ENCODE data around the gene UBE2E2. TPM values are rescaled to one million over a fixed set of nuclear protein-coding genes. Genes with fewer than 3 reads are reported as not detected.
A peak's percentile ranks its signal among the peaks of the same experiment; 100 is the strongest.

UBE2E2 gene
- total RNA-seq, 1 donor from 2014 or later, result 32.5 TPM

GRCh38 chr3:23253214-23253613 is 50.1 kb downstream of the UBE2E2 start:
- H3K27ac Mint-ChIP-seq, result no peak overlapping the region
- H3K27me3 Mint-ChIP-seq, result no peaks in the 10 kb centered on the region
- peaks cover 4% of the 10 kb centered on the region for H3K9me3 Mint-ChIP-seq (ENCODE audit: low read depth)
- H3K36me3 Mint-ChIP-seq (ENCODE audit: insufficient read depth), result no peaks in the 10 kb centered on the region
- no peak overlapping the region for H3K4me3 Mint-ChIP-seq (ENCODE audit: low read depth)
- DNase-seq (ENCODE audit: low spot score, unreplicated experiment), result no peak
- no peak for TF ChIP-seq CTCF (IDR thresholded peaks at IDR 0.05; ENCODE audit: unreplicated experiment)
- peaks cover 12% of the 10 kb centered on the region for H3K4me1 Mint-ChIP-seq (ENCODE audit: low read depth)

- H3K4me1 Mint-ChIP-seq (ENCODE audit: low read depth), result peaks cover 12% of the 10 kb centered on the region
- no peak for DNase-seq (ENCODE audit: low spot score, unreplicated experiment)
- no peaks in the 10 kb centered on the region for H3K36me3 Mint-ChIP-seq (ENCODE audit: insufficient read depth)
- no peak overlapping the region for H3K4me3 Mint-ChIP-seq (ENCODE audit: low read depth)
- peak overlapping the region; percentile 66 for H3K27ac Mint-ChIP-seq
- TF ChIP-seq CTCF (IDR thresholded peaks at IDR 0.05; ENCODE audit: unreplicated experiment), result no peak
- no peaks in the 10 kb centered on the region for H3K27me3 Mint-ChIP-seq
- peaks cover 4% of the 10 kb centered on the region for H3K9me3 Mint-ChIP-seq (ENCODE audit: low read depth)
These were observed 51.2 kb downstream of the UBE2E2 start for GRCh38 chr3:23254282-23254681.

- Mint-ChIP-seq H3K9me3 (ENCODE audit: low read depth) (peaks cover 4% of the 10 kb centered on the region), H3K36me3 (ENCODE audit: insufficient read depth) (no peaks in the 10 kb centered on the region), H3K27me3 (no peaks in the 10 kb centered on the region), H3K4me1 (ENCODE audit: low read depth) (peaks cover 12% of the 10 kb centered on the region), H3K4me3 (ENCODE audit: low read depth) (no peak overlapping the region), H3K27ac (no peak overlapping the region)
- no peak for DNase-seq (ENCODE audit: low spot score, unreplicated experiment)
- TF ChIP-seq CTCF (IDR thresholded peaks at IDR 0.05; ENCODE audit: unreplicated experiment), result no peak
These were observed 51.7 kb downstream of the UBE2E2 start for GRCh38 chr3:23254835-23255234.

GRCh38 chr3:23256741-23257435 is 53.8 kb downstream of the UBE2E2 start:
- no peak overlapping the region for H3K27ac Mint-ChIP-seq
- peaks cover 12% of the 10 kb centered on the region for H3K4me1 Mint-ChIP-seq (ENCODE audit: low read depth)

GRCh38 chr3:23258110-23258509 is 55.0 kb downstream of the UBE2E2 start:
- no peak overlapping the region for H3K4me3 Mint-ChIP-seq (ENCODE audit: low read depth)
- no peak for DNase-seq (ENCODE audit: low spot score, unreplicated experiment)
- peaks cover 12% of the 10 kb centered on the region for H3K4me1 Mint-ChIP-seq (ENCODE audit: low read depth)
- H3K36me3 Mint-ChIP-seq (ENCODE audit: insufficient read depth), result no peaks in the 10 kb centered on the region
- peaks cover 4% of the 10 kb centered on the region for H3K9me3 Mint-ChIP-seq (ENCODE audit: low read depth)
- no peak overlapping the region for H3K27ac Mint-ChIP-seq
- no peak for TF ChIP-seq CTCF (IDR thresholded peaks at IDR 0.05; ENCODE audit: unreplicated experiment)
- H3K27me3 Mint-ChIP-seq, result no peaks in the 10 kb centered on the region

More at GRCh38 chr3:23256741-23257435, 53.8 kb downstream of the UBE2E2 start:
- Mint-ChIP-seq H3K27me3 (no peaks in the 10 kb centered on the region), H3K36me3 (ENCODE audit: insufficient read depth) (no peaks in the 10 kb centered on the region), H3K9me3 (ENCODE audit: low read depth) (peaks cover 4% of the 10 kb centered on the region), H3K4me3 (ENCODE audit: low read depth) (no peak overlapping the region)
- no peak for TF ChIP-seq CTCF (IDR thresholded peaks at IDR 0.05; ENCODE audit: unreplicated experiment)
- DNase-seq (ENCODE audit: low spot score, unreplicated experiment), result no peak
